ENCODE results near the gene SHANK3.
"Not testable (repeated sequence)": the region's sequence is repeated elsewhere in the genome, so short reads cannot be mapped to it uniquely, and the experiment has no call there.

- not testable (repeated sequence) for TF ChIP-seq POLR2A (IDR thresholded peaks at IDR 0.05; ENCODE audit: extremely low read depth, insufficient read length); CTCF (IDR thresholded peaks at IDR 0.05; ENCODE audit: low read depth, low read length); MAX (IDR thresholded peaks at IDR 0.05; ENCODE audit: low read depth, low read length)
Measured at GRCh38 chr22:50643821-50644101, 28.9 kb upstream of the SHANK3 start.

Measured in NB4 (cell line).